Astrocyte (in vitro differentiated cells and primary cell): Measurements from ENCODE around the gene BZW1. TPM values are rescaled to one million over a fixed set of nuclear protein-coding genes. Genes with fewer than 3 reads are reported as not detected.
"Not testable (repeated sequence)": the region's sequence is repeated elsewhere in the genome, so short reads cannot be mapped to it uniquely, and the experiment has no call there.

Experiments
- DNase-seq: peaks from one replicate; pipeline ENCODE4 v3.0.0-alpha.2; 2010; ENCODE audit warnings: low read depth
- FAIRE-seq: peaks from 2 replicates; lab custom pipeline; 2011; peaks lifted over from hg19 to GRCh38; lab: Jason Lieb, UNC
- H2AFZ ChIP-seq: 2 replicates; pipeline ENCODE4 v1.6.0; 2012; ENCODE audit warnings: low read depth, low read length, inconsistent platforms
- H3K27ac ChIP-seq: 2 replicates; pipeline ENCODE4 v1.5.1; 2011; ENCODE audit warnings: low read depth, low read length, inconsistent platforms
- H3K27me3 ChIP-seq: 2 replicates; pipeline ENCODE4 v1.6.0; 2011; ENCODE audit warnings: low read length, inconsistent platforms; ENCODE audit not compliant: insufficient read depth
- H3K36me3 ChIP-seq: 2 replicates; pipeline ENCODE4 v1.5.1; 2011; ENCODE audit warnings: low read length, inconsistent platforms; ENCODE audit not compliant: insufficient read depth
- H3K4me1 ChIP-seq: 2 replicates; pipeline ENCODE4 v1.5.1; 2011; ENCODE audit warnings: low read length, inconsistent platforms; ENCODE audit not compliant: insufficient read depth
- H3K4me2 ChIP-seq: 2 replicates; pipeline ENCODE4 v1.6.0; 2012; ENCODE audit warnings: low read length, inconsistent platforms
- H3K4me3 ChIP-seq: 2 replicates; pipeline ENCODE4 v1.5.1; 2011; ENCODE audit warnings: low read depth, mild to moderate bottlenecking, low read length, inconsistent platforms; ENCODE audit not compliant: insufficient read depth
- H3K79me2 ChIP-seq: 2 replicates; pipeline ENCODE4 v1.6.0; 2012; ENCODE audit warnings: mild to moderate bottlenecking, low read length, inconsistent platforms; ENCODE audit not compliant: insufficient read depth
- H3K9ac ChIP-seq: 2 replicates; pipeline ENCODE4 v1.6.0; 2012; ENCODE audit warnings: mild to moderate bottlenecking, low read length, inconsistent platforms
- H3K9me3 ChIP-seq: 2 replicates; pipeline ENCODE4 v1.5.1; 2012; ENCODE audit warnings: low read depth, mild to moderate bottlenecking, low read length, inconsistent platforms; ENCODE audit not compliant: insufficient read depth
- H4K20me1 ChIP-seq: 2 replicates; pipeline ENCODE4 v1.6.0; 2012; ENCODE audit warnings: low read length, inconsistent platforms; ENCODE audit not compliant: insufficient read depth
- H3K27ac Mint-ChIP-seq: one replicate; pipeline ENCODE4 v1.8.0; 2021; ENCODE audit warnings: mild to moderate bottlenecking, mixed read lengths; ENCODE audit not compliant: unreplicated experiment
- H3K27me3 Mint-ChIP-seq: one replicate; pipeline ENCODE4 v1.8.0; 2021; ENCODE audit warnings: low read depth, mixed read lengths; ENCODE audit not compliant: unreplicated experiment
- H3K36me3 Mint-ChIP-seq: one replicate; pipeline ENCODE4 v1.8.0; 2021; ENCODE audit warnings: low read depth, mixed read lengths; ENCODE audit not compliant: unreplicated experiment
- H3K4me1 Mint-ChIP-seq: one replicate; pipeline ENCODE4 v1.8.0; 2021; ENCODE audit warnings: low read depth, mixed read lengths; ENCODE audit not compliant: unreplicated experiment
- H3K4me3 Mint-ChIP-seq: one replicate; pipeline ENCODE4 v1.8.0; 2021; ENCODE audit warnings: mild to moderate bottlenecking, moderate library complexity, mixed read lengths; ENCODE audit not compliant: unreplicated experiment
- H3K9me3 Mint-ChIP-seq: one replicate; pipeline ENCODE4 v1.8.0; 2021; ENCODE audit warnings: mild to moderate bottlenecking, mixed read lengths; ENCODE audit not compliant: unreplicated experiment
- EZH2 ChIP-seq: IDR thresholded peaks from 2 replicates; pipeline ENCODE4 v1.6.1; 2012; ENCODE audit warnings: mild to moderate bottlenecking, low read length, inconsistent platforms; ENCODE audit not compliant: insufficient read depth
- total RNA-seq: library from RNA; stranded (reverse); gene quantifications from 2 replicates; pipeline ENCODE4 v1.2.1, GENCODE V29; 2021
- TF ChIP-seq, protein P1 (sequence below): IDR thresholded peaks from 2 replicates; pipeline ENCODE4 v1.5.1; 2011; ENCODE audit warnings: low read depth, mild to moderate bottlenecking, inconsistent platforms, low read length, moderate library complexity; ENCODE audit not compliant: insufficient read depth

Gene BZW1
- total RNA-seq, 1 donor from 2014 or later, result 322 TPM

DNA sequence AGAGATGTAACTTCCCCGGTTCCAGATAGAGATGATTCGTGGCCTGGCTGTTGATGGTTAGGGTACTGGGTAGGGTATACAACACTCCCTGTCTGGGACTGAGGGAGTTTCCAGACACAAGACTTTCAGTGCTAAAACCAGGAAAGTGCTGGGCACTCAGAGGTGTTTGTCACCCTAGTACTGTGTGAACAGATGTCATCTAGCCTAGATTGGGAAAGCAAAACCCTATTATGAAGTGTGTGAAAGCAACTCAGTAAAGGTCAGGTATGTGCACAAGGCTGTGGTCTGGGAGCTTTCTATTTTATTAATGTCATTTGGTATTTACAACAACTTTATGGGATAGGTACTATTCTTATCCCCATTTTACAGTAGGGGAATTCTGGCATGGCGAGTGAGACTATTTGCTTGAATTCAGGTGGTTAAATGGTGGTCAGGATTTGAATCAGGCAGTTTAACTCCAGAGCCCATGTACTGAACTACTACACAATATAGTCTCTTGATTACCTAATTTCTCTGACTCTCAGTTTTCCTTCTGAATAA is 2.6 kb downstream of the BZW1 start:
- Histone ChIP-seq H3K79me2 (peaks cover 64% of the 10 kb centered on the region), H2AFZ (no peak overlapping the region), H3K4me1 (peaks cover 19% of the 10 kb centered on the region), H3K9me3 (no peaks in the 10 kb centered on the region), H3K4me3 (no peak overlapping the region), H3K4me2 (peak overlapping the region; percentile 87), H3K9ac (peak overlapping the region; percentile 15), H3K27ac (no peak overlapping the region), H3K36me3 (peaks cover 54% of the 10 kb centered on the region), H4K20me1 (peaks cover 63% of the 10 kb centered on the region), H3K27me3 (no peaks in the 10 kb centered on the region)
- TF ChIP-seq, protein P1, sequence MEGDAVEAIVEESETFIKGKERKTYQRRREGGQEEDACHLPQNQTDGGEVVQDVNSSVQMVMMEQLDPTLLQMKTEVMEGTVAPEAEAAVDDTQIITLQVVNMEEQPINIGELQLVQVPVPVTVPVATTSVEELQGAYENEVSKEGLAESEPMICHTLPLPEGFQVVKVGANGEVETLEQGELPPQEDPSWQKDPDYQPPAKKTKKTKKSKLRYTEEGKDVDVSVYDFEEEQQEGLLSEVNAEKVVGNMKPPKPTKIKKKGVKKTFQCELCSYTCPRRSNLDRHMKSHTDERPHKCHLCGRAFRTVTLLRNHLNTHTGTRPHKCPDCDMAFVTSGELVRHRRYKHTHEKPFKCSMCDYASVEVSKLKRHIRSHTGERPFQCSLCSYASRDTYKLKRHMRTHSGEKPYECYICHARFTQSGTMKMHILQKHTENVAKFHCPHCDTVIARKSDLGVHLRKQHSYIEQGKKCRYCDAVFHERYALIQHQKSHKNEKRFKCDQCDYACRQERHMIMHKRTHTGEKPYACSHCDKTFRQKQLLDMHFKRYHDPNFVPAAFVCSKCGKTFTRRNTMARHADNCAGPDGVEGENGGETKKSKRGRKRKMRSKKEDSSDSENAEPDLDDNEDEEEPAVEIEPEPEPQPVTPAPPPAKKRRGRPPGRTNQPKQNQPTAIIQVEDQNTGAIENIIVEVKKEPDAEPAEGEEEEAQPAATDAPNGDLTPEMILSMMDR, result no peak
- TF ChIP-seq EZH2, result no peak
- Mint-ChIP-seq H3K36me3 (peaks cover 9% of the 10 kb centered on the region), H3K9me3 (peaks cover 1% of the 10 kb centered on the region), H3K4me3 (peak overlapping the region; percentile 77), H3K27ac (peak overlapping the region; percentile 81), H3K4me1 (peaks cover 21% of the 10 kb centered on the region), H3K27me3 (no peaks in the 10 kb centered on the region)
- FAIRE-seq (no peak), DNase-seq (no peak)

DNA sequence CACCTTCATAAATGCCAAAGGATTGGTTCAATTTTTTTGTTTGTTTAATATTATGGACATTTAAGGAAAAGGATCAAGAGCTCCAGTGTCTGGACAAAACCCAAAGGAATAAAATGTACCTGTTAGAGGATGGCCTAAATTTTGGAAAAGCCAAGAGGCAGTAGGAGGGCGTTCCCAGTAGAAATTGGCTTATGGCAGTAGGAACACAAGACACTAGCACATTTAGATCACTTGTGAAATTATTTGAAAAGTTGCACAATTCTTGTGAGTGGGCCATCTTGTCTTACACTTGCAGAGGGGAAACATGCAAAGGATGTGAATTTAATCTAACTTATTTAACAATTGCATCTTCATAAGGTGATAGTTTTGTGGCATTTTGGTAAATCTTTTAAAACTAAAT is 3.2 kb downstream of the BZW1 start:
- Histone ChIP-seq H3K27ac (no peak overlapping the region), H3K4me3 (no peak overlapping the region), H3K4me2 (peak overlapping the region; percentile 87), H3K4me1 (peaks cover 19% of the 10 kb centered on the region), H3K9ac (peak overlapping the region; percentile 15), H3K9me3 (no peaks in the 10 kb centered on the region), H4K20me1 (peaks cover 67% of the 10 kb centered on the region), H3K36me3 (peaks cover 58% of the 10 kb centered on the region), H3K79me2 (peaks cover 64% of the 10 kb centered on the region), H3K27me3 (no peaks in the 10 kb centered on the region), H2AFZ (no peak overlapping the region)
- no peaks in the 10 kb centered on the region for H3K27me3 Mint-ChIP-seq
- H3K36me3 Mint-ChIP-seq, result peaks cover 9% of the 10 kb centered on the region
- DNase-seq, result no peak
- H3K9me3 Mint-ChIP-seq, result peaks cover 1% of the 10 kb centered on the region
- no peak overlapping the region for H3K4me3 Mint-ChIP-seq
- no peak for TF ChIP-seq EZH2
- TF ChIP-seq, protein P1, result no peak
- FAIRE-seq, result no peak
- peak overlapping the region; percentile 81 for H3K27ac Mint-ChIP-seq
- peaks cover 21% of the 10 kb centered on the region for H3K4me1 Mint-ChIP-seq

DNA sequence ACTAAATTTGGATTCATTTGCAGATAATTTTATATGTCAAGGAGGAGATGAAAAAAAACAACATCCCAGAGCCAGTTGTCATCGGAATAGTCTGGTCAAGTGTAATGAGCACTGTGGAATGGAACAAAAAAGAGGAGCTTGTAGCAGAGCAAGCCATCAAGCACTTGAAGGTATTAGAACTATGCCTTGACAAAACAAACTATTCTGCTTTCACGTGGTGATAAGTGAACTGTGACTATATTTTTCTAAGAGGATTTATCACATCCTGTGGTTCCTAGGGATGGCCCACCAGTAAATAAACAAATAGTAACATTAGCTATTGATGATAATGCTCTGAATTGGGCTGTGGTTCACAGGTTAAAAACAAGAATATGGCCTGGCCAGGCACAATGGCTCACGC is 7.0 kb downstream of the BZW1 start:
- H3K36me3 ChIP-seq, result peaks cover 72% of the 10 kb centered on the region
- not testable (repeated sequence) for H3K4me1 ChIP-seq, H3K9ac ChIP-seq, H3K4me3 ChIP-seq, H3K9me3 ChIP-seq, H3K4me2 ChIP-seq, H3K9me3 Mint-ChIP-seq, H2AFZ ChIP-seq, DNase-seq, H3K4me3 Mint-ChIP-seq, H3K27me3 ChIP-seq, H3K27ac ChIP-seq, H3K27ac Mint-ChIP-seq, H3K27me3 Mint-ChIP-seq
- H4K20me1 ChIP-seq, result peaks cover 71% of the 10 kb centered on the region
- Mint-ChIP-seq H3K36me3 (peaks cover 22% of the 10 kb centered on the region), H3K4me1 (peaks cover 24% of the 10 kb centered on the region)
- peak; percentile 72 for FAIRE-seq
- H3K79me2 ChIP-seq, result peaks cover 44% of the 10 kb centered on the region
